B cell (primary cell): ENCODE results near the gene TMEM132D.

Source experiments
- CTCF ChIP-seq: fragments of 200-600 bp; IDR thresholded peaks from one replicate; pipeline ENCODE4 v1.8.0; 2022; ENCODE audit warnings: antibody characterized with exemption, mild to moderate bottlenecking
- EZH2 ChIP-seq: IDR thresholded peaks from 2 replicates; pipeline ENCODE4 v1.6.1; 2012; ENCODE audit warnings: borderline replicate concordance, low read depth, mild to moderate bottlenecking, moderate library complexity, low read length; ENCODE audit not compliant: insufficient read depth, poor library complexity, severe bottlenecking

- TF ChIP-seq CTCF (no peak), EZH2 (no peak)
These were observed 272.5 kb downstream of the TMEM132D start for GRCh38 chr12:129631316-129631715.
